GM12878 (cell line): ENCODE data around the gene KPNA4. TPM values are rescaled to one million over a fixed set of nuclear protein-coding genes. Genes with fewer than 3 reads are reported as not detected.

ENCODE experiments used
- ATAC-seq: fragments of 200-7000 bp; cut with Tn5 transposase; 3 replicates; pipeline ENCODE4 v1.9.1; 2020; ENCODE audit warnings: mild to moderate bottlenecking, moderate library complexity
- BruUV-seq: library from RNA; stranded (reverse); fragments of 400-500 nt; replicated peaks from 2 replicates; lab custom pipeline; 2021; lab: Mats Ljungman, UMichigan
- CTCF ChIA-PET: fragments of 300-600 bp; sonication (Branson Sonifier 250); formaldehyde crosslinking; extraction: SDS; loops from one replicate; lab custom pipeline; 2021; ENCODE audit warnings: inconsistent platforms; lab: Yijun Ruan, JAX
- POLR2A ChIA-PET: fragments of 350-600 bp; formaldehyde crosslinking; extraction: SDS; loops from one replicate; lab custom pipeline; 2021; ENCODE audit warnings: inconsistent platforms; lab: Charles Lee
- RAD21 ChIA-PET: fragments of 300-600 bp; sonication (Branson Sonifier 250); formaldehyde crosslinking; loops from one replicate; lab custom pipeline; 2023; ENCODE audit warnings: antibody characterized with exemption; ENCODE audit not compliant: unreplicated experiment; lab: Charles Lee
- SMC1A ChIA-PET: fragments of 300-600 bp; sonication (Branson Sonifier 250); formaldehyde crosslinking; loops from one replicate; lab custom pipeline; 2023; ENCODE audit not compliant: unreplicated experiment, uncharacterized antibody; lab: Charles Lee
- DNase-seq: peaks from one replicate; pipeline ENCODE4 v3.0.0-alpha.2; 2011; ENCODE audit warnings: low read depth, low spot score
- FAIRE-seq: peaks from 3 replicates; lab custom pipeline; 2011; peaks lifted over from hg19 to GRCh38; lab: Jason Lieb, UNC
- H2AFZ ChIP-seq: 2 replicates; pipeline ENCODE4 v1.6.0; 2011; ENCODE audit warnings: low read depth, low read length, control low read depth; ENCODE audit not compliant: control insufficient read depth
- H3K27ac ChIP-seq: 2 replicates; pipeline ENCODE4 v1.5.1; 2011; ENCODE audit warnings: control low read depth; ENCODE audit not compliant: control insufficient read depth, insufficient read depth
- H3K27me3 ChIP-seq, 2 experiments: replicated peaks in 1 of 2; 2 replicates each; pipeline versions ENCODE4 v1.6.0 to v1.6.1; 2011; ENCODE audit warnings: low read length in 1 of 2; ENCODE audit not compliant: control insufficient read depth in 2 of 2, insufficient read depth in 2 of 2
- H3K36me3 ChIP-seq, 2 experiments: 2 replicates each; pipeline ENCODE4 v1.5.1; 2011; ENCODE audit warnings: low read length in 1 of 2; ENCODE audit not compliant: control insufficient read depth in 2 of 2, insufficient read depth in 2 of 2
- H3K4me1 ChIP-seq: 2 replicates; pipeline ENCODE4 v1.6.1; 2011; ENCODE audit warnings: mild to moderate bottlenecking, low read length, moderate library complexity, mixed read lengths; ENCODE audit not compliant: control insufficient read depth, insufficient read depth
- H3K4me2 ChIP-seq: 2 replicates; pipeline ENCODE4 v1.6.0; 2011; ENCODE audit warnings: control low read depth; ENCODE audit not compliant: control insufficient read depth, insufficient read depth
- H3K4me3 ChIP-seq: fragments of 200-600 bp; sonication (generic); 2 replicates; pipeline ENCODE4 v1.5.1; 2016
- H3K79me2 ChIP-seq: 2 replicates; pipeline ENCODE4 v1.6.0; 2011; ENCODE audit warnings: low read length; ENCODE audit not compliant: control insufficient read depth, insufficient read depth
- H3K9ac ChIP-seq: 2 replicates; pipeline ENCODE4 v1.8.0; 2011; ENCODE audit warnings: low read length, control low read depth, mixed read lengths; ENCODE audit not compliant: control insufficient read depth, insufficient read depth
- H3K9me3 ChIP-seq: replicated peaks from 3 replicates; pipeline ENCODE4 v1.5.1; 2011; ENCODE audit warnings: mild to moderate bottlenecking, low read length; ENCODE audit not compliant: control insufficient read depth, insufficient read depth
- H4K20me1 ChIP-seq: 2 replicates; pipeline ENCODE4 v1.6.0; 2011; ENCODE audit not compliant: control insufficient read depth, insufficient read depth
- EP300 ChIP-seq, 2 experiments: fragments of 150-350 bp in 1 of 2; IDR thresholded peaks; 2 replicates each; pipeline ENCODE4 v1.6.1; 2011 to 2012; ENCODE audit warnings: low read depth in 2 of 2, low read length in 2 of 2, borderline replicate concordance in 1 of 2, improper control_type of control experiment in 1 of 2, inconsistent platforms in 1 of 2; ENCODE audit not compliant: control insufficient read depth in 1 of 2
- SIN3A ChIP-seq: IDR thresholded peaks from 2 replicates; pipeline ENCODE4 v1.6.1; 2012; ENCODE audit warnings: low read depth, low read length, improper control_type of control experiment
- ZNF207 ChIP-seq: fragments of 450-650 bp; IDR thresholded peaks from 2 replicates; pipeline ENCODE4 v1.6.1; 2014; ENCODE audit warnings: antibody characterized with exemption, mild to moderate bottlenecking, borderline replicate concordance
- WGBS: methylation state at CpG from one replicate; pipeline ENCODE4 v1.1.6; 2016; ENCODE audit warnings: low lambda C conversion rate; ENCODE audit not compliant: insufficient replicate concordance, insufficient coverage; ENCODE audit errors: missing lambda C conversion rate; 5-methylcytosine and 5-hydroxymethylcytosine counted together
- in situ Hi-C: fragments of 300-500 bp; cut with MboI; formaldehyde crosslinking; loops from 9 replicates; pipeline ENCODE4 v1.14.3; 2018; ENCODE audit warnings: mixed read lengths
- intact Hi-C: fragments of 100-400 bp; cut with micrococcal nuclease; formaldehyde crosslinking; loops from one replicate; pipeline ENCODE4 v1.14.2; 2022; ENCODE audit not compliant: unreplicated experiment
- polyA plus RNA-seq, 11 experiments: library from polyadenylated mRNA; depleted of rRNA in 4 of 11; unstranded in 6 of 11; stranded (reverse) in 5 of 11; fragments of >200 nt; fragmentation: Nextera tagmentation in 4 of 11; fragmentation: Illumina TruSeq in 1 of 11; extraction: Ambion mirVana in 4 of 11; extraction: Trizol in 1 of 11; gene quantifications; 1 replicate in 1 of 11; 2 replicates in 10 of 11; pipeline versions ENCODE4 v1.2.1 to v1.2.3, GENCODE V29; 2011 to 2016; ENCODE audit warnings: inconsistent platforms in 2 of 11, missing spikeins in 2 of 11, low read depth in 1 of 11
- total RNA-seq, 4 experiments: library from RNA; depleted of rRNA in 3 of 4; stranded (reverse); fragments of >200 nt in 3 of 4; fragmentation: Illumina TruSeq in 1 of 4; extraction: Trizol in 1 of 4; gene quantifications; 2 replicates each; pipeline versions ENCODE4 v1.2.1 to v1.2.3, GENCODE V29; 2013 to 2021

The KPNA4 gene
- total and polyA plus RNA-seq, 10 of the 15 experiments (the other 5 are each of a cell fraction or from before 2014, with no cell fraction given), result 9.9 to 40.6 (median 18.1) TPM

DNA sequence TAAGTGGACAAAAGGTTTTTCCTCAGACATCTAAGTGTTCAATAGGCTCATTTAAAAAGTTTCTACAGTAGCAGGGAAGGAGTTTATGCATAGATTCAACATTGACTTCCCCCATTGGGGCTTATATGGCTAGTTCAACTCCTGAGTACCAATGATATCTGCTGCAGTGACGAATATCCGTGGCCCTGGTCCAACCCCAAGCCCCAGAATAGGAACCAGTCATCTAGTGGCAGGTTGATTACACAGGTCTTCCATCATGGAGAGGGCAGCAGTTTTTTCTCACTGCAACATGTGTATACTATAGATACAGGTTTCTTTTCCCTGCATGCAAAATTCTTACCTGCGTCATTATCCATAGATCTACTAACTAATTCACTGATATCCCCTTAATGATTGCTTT is 45.8 kb upstream of the KPNA4 start:
- no peak overlapping the region for H2AFZ ChIP-seq
- BruUV-seq, result no TSS peak
- no peaks in the 10 kb centered on the region for H3K4me1 ChIP-seq
- ATAC-seq (no peak), FAIRE-seq (no peak), DNase-seq (no peak)
- H3K36me3 ChIP-seq, result no peaks in the 10 kb centered on the region
- in situ Hi-C loops, result no loop called here
- no peaks in the 10 kb centered on the region for H3K27me3 ChIP-seq
- no peaks in the 10 kb centered on the region for H4K20me1 ChIP-seq
- no peaks in the 10 kb centered on the region for H3K79me2 ChIP-seq
- no peak for TF ChIP-seq EP300 (IDR thresholded peaks at IDR 0.05; ENCODE audit: borderline replicate concordance in 1 of 2, control insufficient read depth in 1 of 2, low read depth in 2 of 2, low read length in 2 of 2)
- no peak for TF ChIP-seq SIN3A
- 30% methylated on average over 3 of the region's 3 CpGs for WGBS
- H3K4me2 ChIP-seq, result no peak overlapping the region
- H3K27ac ChIP-seq, result no peak overlapping the region
- H3K4me3 ChIP-seq, result no peak overlapping the region
- H3K9me3 ChIP-seq, result no peaks in the 10 kb centered on the region
- intact Hi-C loops, result no loop called here
- RAD21 ChIA-PET, result no interaction called here
- SMC1A ChIA-PET, result no interaction called here
- CTCF ChIA-PET, result interaction anchor here (1.1 kb wide), 1 partner anchor 40 kb away, joined by 3 read pairs; no protein-coding TSS in a partner anchor
- H3K9ac ChIP-seq, result no peak overlapping the region
- POLR2A ChIA-PET, result no interaction called here

DNA sequence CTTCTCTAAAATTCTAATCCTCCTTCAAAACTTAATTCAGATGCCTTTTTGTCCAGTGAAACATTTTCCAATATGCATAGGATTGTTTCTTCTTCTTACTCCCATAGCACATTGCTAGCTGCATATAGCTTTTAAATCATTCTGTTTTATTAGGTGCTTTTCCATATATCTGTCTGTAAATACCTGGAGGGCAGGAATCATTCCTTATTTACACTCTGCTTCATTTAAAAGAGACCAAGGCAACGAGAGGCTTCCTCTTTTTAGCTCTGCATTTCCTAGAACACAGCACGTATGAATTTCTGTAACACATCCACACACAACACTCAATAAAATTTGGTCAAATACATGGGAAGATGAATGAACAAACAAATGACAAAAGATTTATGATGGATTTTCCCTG is 43.5 kb upstream of the KPNA4 start:
- H3K4me1 ChIP-seq, result no peaks in the 10 kb centered on the region
- H3K9me3 ChIP-seq, result no peaks in the 10 kb centered on the region
- FAIRE-seq, result no peak
- RAD21 ChIA-PET, result no interaction called here
- DNase-seq, result no peak
- no peak overlapping the region for H3K27ac ChIP-seq
- H3K4me3 ChIP-seq, result no peak overlapping the region
- in situ Hi-C loops (no loop called here), intact Hi-C loops (no loop called here)
- no TSS peak for BruUV-seq
- no peak overlapping the region for H2AFZ ChIP-seq
- no peak overlapping the region for H3K9ac ChIP-seq
- no peak for TF ChIP-seq ZNF207
- TF ChIP-seq, all 136 proteins: peak for 0
- Histone ChIP-seq H3K36me3 (no peaks in the 10 kb centered on the region), H3K79me2 (no peaks in the 10 kb centered on the region), H3K4me2 (no peak overlapping the region), H4K20me1 (no peaks in the 10 kb centered on the region), H3K27me3 (no peaks in the 10 kb centered on the region)
- ATAC-seq, result no peak
- ChIA-PET CTCF (interaction anchor here (0.6 kb wide), 1 partner anchor 398 kb away, joined by 4 read pairs; no protein-coding TSS in a partner anchor), POLR2A (no interaction called here), SMC1A (no interaction called here)
- WGBS, result 45% methylated on average over 2 of the region's 2 CpGs
